ENCODE measurements around the gene SMPD3.

SMPD3 gene

GRCh38 chr16:68451676-68452075 lies 3.4 kb upstream of the SMPD3 start:
- Histone ChIP-seq H3K9ac (ENCODE audit: low read depth, low read length) (peak overlapping the region; percentile 56), H3K4me2 (ENCODE audit: low read length) (peak overlapping the region; percentile 62)

DNA sequence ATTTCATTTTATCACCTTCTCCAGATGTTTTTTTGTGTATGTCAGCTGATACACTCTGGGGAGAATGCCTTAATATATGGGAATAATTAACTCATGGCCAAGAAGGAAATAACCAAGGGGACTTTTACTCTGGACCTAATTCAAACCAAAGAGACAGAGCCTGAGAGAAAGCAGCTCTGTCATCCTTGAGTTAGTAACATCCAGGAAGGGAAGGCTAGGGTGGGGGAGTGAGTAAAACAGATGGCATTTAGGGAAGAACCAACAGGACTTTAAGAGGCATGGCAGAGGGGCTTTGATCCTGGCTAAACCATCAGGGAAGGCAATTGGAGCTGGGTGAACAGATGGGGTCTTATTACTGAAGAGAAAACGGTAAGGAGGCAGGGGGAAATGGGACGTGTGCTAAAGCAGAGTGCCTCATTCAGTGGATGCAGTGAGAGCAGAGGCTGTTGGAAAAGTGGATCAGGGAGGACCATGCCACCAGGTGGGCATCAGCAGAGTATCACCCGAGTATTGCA lies 2.5 kb upstream of the SMPD3 start:
- H3K4me3 ChIP-seq (ENCODE audit: low read length) = peak overlapping the region; percentile 17
- no peaks in the 10 kb centered on the region for H3K9me3 ChIP-seq (replicated peaks; ENCODE audit: low read length)
- H3K4me1 ChIP-seq (ENCODE audit: control insufficient read depth, insufficient read depth, low read length) = peaks cover 34% of the 10 kb centered on the region
- H3K27me3 ChIP-seq (ENCODE audit: control insufficient read depth, insufficient read depth, low read length) = peaks cover 17% of the 10 kb centered on the region
- H3K9ac ChIP-seq (ENCODE audit: low read depth, low read length) = no peak overlapping the region
- H3K4me2 ChIP-seq (ENCODE audit: low read length) = peak overlapping the region; percentile 48
- H3K36me3 ChIP-seq (ENCODE audit: insufficient read depth, low read length) = no peaks in the 10 kb centered on the region

More at GRCh38 chr16:68451676-68452075, 3.4 kb upstream of the SMPD3 start:
- Histone ChIP-seq H3K36me3 (ENCODE audit: insufficient read depth, low read length) (no peaks in the 10 kb centered on the region), H3K4me3 (ENCODE audit: low read length) (no peak overlapping the region), H3K4me1 (ENCODE audit: control insufficient read depth, insufficient read depth, low read length) (peaks cover 34% of the 10 kb centered on the region), H3K9me3 (replicated peaks; ENCODE audit: low read length) (no peaks in the 10 kb centered on the region), H3K27me3 (ENCODE audit: control insufficient read depth, insufficient read depth, low read length) (peaks cover 8% of the 10 kb centered on the region)

DNA sequence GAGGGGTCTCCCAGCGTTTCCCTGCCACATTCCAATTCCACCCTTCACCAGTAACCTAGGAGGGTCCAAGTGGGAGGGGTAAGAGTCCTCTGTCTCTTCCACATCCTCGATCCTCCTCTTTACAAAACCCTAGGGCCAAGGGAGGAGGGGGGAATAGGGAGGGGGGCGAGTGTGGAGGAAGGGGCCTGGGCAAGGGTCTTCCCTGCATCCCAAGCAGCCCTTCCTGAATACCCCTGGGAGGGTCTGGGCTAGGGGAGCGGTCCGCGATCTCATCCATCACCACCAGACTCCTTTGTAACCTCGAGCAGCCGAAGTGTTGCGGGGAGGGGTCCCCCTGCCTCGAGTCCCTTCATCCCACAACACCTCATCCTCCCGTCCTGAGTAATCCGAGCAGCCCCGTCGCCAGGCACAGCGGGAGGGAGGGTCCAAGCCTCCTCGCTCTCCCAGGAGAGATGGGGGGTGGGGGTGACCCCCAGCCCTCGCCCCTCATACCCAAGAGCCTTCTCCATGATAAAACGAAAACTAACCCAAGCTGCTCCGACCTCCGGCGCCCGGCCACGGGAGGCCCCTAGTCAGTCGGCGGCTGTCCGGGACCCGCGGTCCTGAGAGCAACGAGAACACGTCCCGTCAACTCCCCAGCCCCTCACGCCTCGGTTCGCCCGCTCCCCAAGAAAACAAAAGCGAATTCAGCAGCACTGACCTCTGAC lies 502 bp downstream of the SMPD3 start:
- peaks cover 34% of the 10 kb centered on the region for H3K4me1 ChIP-seq (ENCODE audit: control insufficient read depth, insufficient read depth, low read length)
- peaks cover 34% of the 10 kb centered on the region for H3K27me3 ChIP-seq (ENCODE audit: control insufficient read depth, insufficient read depth, low read length)
- no peaks in the 10 kb centered on the region for H3K9me3 ChIP-seq (replicated peaks; ENCODE audit: low read length)
- no peaks in the 10 kb centered on the region for H3K36me3 ChIP-seq (ENCODE audit: insufficient read depth, low read length)
- H3K4me3 ChIP-seq (ENCODE audit: low read length) = peak overlapping the region; percentile 70
- H3K4me2 ChIP-seq (ENCODE audit: low read length) = peak overlapping the region; percentile 95
- no peak overlapping the region for H3K9ac ChIP-seq (ENCODE audit: low read depth, low read length)

- H3K4me3 ChIP-seq (ENCODE audit: low read length) = no peak overlapping the region
- H3K9ac ChIP-seq (ENCODE audit: low read depth, low read length) = no peak overlapping the region
- H3K9me3 ChIP-seq (replicated peaks; ENCODE audit: low read length) = no peaks in the 10 kb centered on the region
- H3K4me2 ChIP-seq (ENCODE audit: low read length) = no peak overlapping the region
- peaks cover 28% of the 10 kb centered on the region for H3K4me1 ChIP-seq (ENCODE audit: control insufficient read depth, insufficient read depth, low read length)
- H3K36me3 ChIP-seq (ENCODE audit: insufficient read depth, low read length) = no peaks in the 10 kb centered on the region
- peaks cover 40% of the 10 kb centered on the region for H3K27me3 ChIP-seq (ENCODE audit: control insufficient read depth, insufficient read depth, low read length)
These were observed 1.3 kb downstream of the SMPD3 start for GRCh38 chr16:68446681-68447652.

DNA sequence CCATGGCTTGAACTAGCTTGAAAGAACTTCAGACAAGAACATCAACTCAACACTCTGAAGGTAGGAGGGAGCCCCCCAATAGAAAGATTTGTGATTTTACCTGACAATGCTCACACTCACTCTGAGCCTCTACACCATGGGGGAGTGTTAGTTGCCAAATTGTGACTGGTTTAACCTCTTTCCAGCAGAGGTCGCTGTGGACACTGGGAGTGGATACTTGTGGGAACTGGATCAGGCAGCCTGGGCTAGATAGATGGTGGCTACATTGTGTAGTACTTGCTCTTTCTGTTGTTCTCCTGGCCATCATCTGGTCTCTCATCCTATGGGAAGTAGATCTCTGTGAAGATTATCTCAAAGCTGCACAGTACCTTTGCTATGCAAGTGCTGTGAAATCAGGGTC lies 2.9 kb downstream of the SMPD3 start:
- Histone ChIP-seq H3K9ac (ENCODE audit: low read depth, low read length) (no peak overlapping the region), H3K4me3 (ENCODE audit: low read length) (no peak overlapping the region), H3K4me2 (ENCODE audit: low read length) (no peak overlapping the region), H3K9me3 (replicated peaks; ENCODE audit: low read length) (no peaks in the 10 kb centered on the region), H3K4me1 (ENCODE audit: control insufficient read depth, insufficient read depth, low read length) (peaks cover 13% of the 10 kb centered on the region), H3K36me3 (ENCODE audit: insufficient read depth, low read length) (no peaks in the 10 kb centered on the region), H3K27me3 (ENCODE audit: control insufficient read depth, insufficient read depth, low read length) (peaks cover 50% of the 10 kb centered on the region)

DNA sequence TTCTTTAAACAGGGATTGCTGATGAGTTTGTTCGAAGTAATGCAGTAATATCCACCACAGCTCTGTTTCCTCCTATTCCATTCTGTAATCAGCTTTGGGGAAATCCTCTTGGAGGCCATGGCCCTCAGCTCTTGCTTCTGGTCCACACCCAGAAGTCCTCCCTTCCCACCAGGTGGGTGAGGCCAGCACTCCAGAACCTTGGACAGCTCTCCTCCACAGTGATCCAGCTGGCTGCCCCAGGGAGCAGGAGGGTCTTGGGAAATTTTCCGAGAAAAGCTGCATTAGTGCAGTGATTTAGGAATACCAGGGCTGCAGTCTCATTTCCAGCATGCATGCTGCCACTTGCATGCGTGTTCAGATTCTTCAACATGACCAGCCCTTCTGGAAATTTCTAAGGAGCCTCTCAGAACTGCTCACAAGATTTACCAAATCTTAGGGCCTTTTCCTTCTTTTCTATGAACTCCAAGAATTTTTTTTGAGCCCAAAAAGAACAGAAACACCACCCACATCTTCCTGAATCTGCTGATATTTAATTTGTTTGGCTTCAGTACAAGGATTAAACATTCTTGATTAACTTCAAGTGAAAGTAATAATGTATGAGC lies 4.2 kb downstream of the SMPD3 start:
- H3K4me2 ChIP-seq (ENCODE audit: low read length) = no peak overlapping the region
- no peak overlapping the region for H3K4me3 ChIP-seq (ENCODE audit: low read length)
- peaks cover 11% of the 10 kb centered on the region for H3K4me1 ChIP-seq (ENCODE audit: control insufficient read depth, insufficient read depth, low read length)
- H3K9me3 ChIP-seq (replicated peaks; ENCODE audit: low read length) = no peaks in the 10 kb centered on the region
- no peaks in the 10 kb centered on the region for H3K36me3 ChIP-seq (ENCODE audit: insufficient read depth, low read length)
- peaks cover 56% of the 10 kb centered on the region for H3K27me3 ChIP-seq (ENCODE audit: control insufficient read depth, insufficient read depth, low read length)
- H3K9ac ChIP-seq (ENCODE audit: low read depth, low read length) = no peak overlapping the region

DNA sequence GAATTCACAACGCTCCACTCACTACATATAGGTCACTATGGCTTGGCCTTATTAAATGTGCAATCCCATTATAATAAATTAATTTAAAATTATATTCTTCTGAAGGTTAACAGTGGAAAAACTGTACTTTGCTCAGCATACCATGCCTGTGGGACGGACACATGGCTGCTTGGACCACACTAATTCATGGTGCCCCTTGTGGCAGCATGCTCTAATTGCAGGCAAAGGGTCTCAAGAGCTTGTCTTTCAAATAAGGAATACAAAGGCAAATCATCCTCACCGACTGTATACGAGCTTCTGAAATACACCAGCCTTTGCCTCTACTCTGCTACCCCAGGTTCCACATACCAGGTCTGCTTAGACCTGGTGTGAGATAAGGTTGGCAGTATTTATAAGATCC lies 11.7 kb downstream of the SMPD3 start:
- no peak overlapping the region for H3K4me3 ChIP-seq (ENCODE audit: low read length)
- no peaks in the 10 kb centered on the region for H3K36me3 ChIP-seq (ENCODE audit: insufficient read depth, low read length)
- peaks cover 51% of the 10 kb centered on the region for H3K27me3 ChIP-seq (ENCODE audit: control insufficient read depth, insufficient read depth, low read length)
- H3K9me3 ChIP-seq (replicated peaks; ENCODE audit: low read length) = no peaks in the 10 kb centered on the region
- H3K9ac ChIP-seq (ENCODE audit: low read depth, low read length) = no peak overlapping the region
- no peaks in the 10 kb centered on the region for H3K4me1 ChIP-seq (ENCODE audit: control insufficient read depth, insufficient read depth, low read length)
- H3K4me2 ChIP-seq (ENCODE audit: low read length) = no peak overlapping the region

- Histone ChIP-seq H3K9ac (ENCODE audit: low read depth, low read length) (no peak overlapping the region), H3K4me2 (ENCODE audit: low read length) (no peak overlapping the region), H3K4me3 (ENCODE audit: low read length) (no peak overlapping the region), H3K36me3 (ENCODE audit: insufficient read depth, low read length) (no peaks in the 10 kb centered on the region), H3K9me3 (replicated peaks; ENCODE audit: low read length) (no peaks in the 10 kb centered on the region), H3K4me1 (ENCODE audit: control insufficient read depth, insufficient read depth, low read length) (no peaks in the 10 kb centered on the region), H3K27me3 (ENCODE audit: control insufficient read depth, insufficient read depth, low read length) (peaks cover 56% of the 10 kb centered on the region)
These were observed 13.6 kb downstream of the SMPD3 start for GRCh38 chr16:68434624-68435210.

GRCh38 chr16:68433316-68433715 lies 15.0 kb downstream of the SMPD3 start:
- no peak overlapping the region for H3K9ac ChIP-seq (ENCODE audit: low read depth, low read length)
- peaks cover 59% of the 10 kb centered on the region for H3K27me3 ChIP-seq (ENCODE audit: control insufficient read depth, insufficient read depth, low read length)
- no peaks in the 10 kb centered on the region for H3K4me1 ChIP-seq (ENCODE audit: control insufficient read depth, insufficient read depth, low read length)
- no peak overlapping the region for H3K4me2 ChIP-seq (ENCODE audit: low read length)
- no peaks in the 10 kb centered on the region for H3K36me3 ChIP-seq (ENCODE audit: insufficient read depth, low read length)
- no peaks in the 10 kb centered on the region for H3K9me3 ChIP-seq (replicated peaks; ENCODE audit: low read length)
- H3K4me3 ChIP-seq (ENCODE audit: low read length) = no peak overlapping the region

DNA sequence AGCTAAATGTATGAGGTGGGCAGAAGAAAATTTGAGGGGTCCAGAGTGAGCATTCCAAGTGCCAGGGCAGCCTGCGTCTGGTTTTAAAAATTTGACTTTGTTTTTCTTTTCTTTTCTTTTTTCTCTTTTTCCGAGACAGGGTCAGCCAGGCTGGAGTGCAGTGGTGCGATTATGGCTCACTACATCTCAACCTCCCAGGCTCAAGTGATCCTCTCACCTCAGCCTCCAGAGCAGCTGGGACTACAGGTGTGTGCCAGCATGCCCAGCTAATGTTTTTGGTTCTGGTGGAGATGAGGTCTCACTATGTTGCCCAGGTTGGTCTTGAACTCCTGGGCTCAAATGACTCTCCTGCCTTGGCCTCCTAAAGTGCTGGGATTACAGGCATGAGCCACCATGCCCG lies 15.6 kb downstream of the SMPD3 start:
- H3K9ac ChIP-seq (ENCODE audit: low read depth, low read length) = no peak overlapping the region
- peaks cover 59% of the 10 kb centered on the region for H3K27me3 ChIP-seq (ENCODE audit: control insufficient read depth, insufficient read depth, low read length)
- H3K36me3 ChIP-seq (ENCODE audit: insufficient read depth, low read length) = no peaks in the 10 kb centered on the region
- H3K4me1 ChIP-seq (ENCODE audit: control insufficient read depth, insufficient read depth, low read length) = no peaks in the 10 kb centered on the region
- no peak overlapping the region for H3K4me3 ChIP-seq (ENCODE audit: low read length)
- no peak overlapping the region for H3K4me2 ChIP-seq (ENCODE audit: low read length)
- H3K9me3 ChIP-seq (replicated peaks; ENCODE audit: low read length) = no peaks in the 10 kb centered on the region

Data from skeletal muscle satellite cell (primary cell).